Skeletal muscle satellite cell (primary cell): ENCODE measurements around the gene GNG10.
A peak's percentile ranks its signal among the peaks of the same experiment; 100 is the strongest.
"Not testable (repeated sequence)": the region's sequence is repeated elsewhere in the genome, so short reads cannot be mapped to it uniquely, and the experiment has no call there.

ENCODE experiments used
- H3K27me3 ChIP-seq: 2 replicates; pipeline ENCODE4 v1.7.0; 2013; ENCODE audit warnings: low read length; ENCODE audit not compliant: control insufficient read depth, insufficient read depth
- H3K36me3 ChIP-seq: 2 replicates; pipeline ENCODE4 v1.7.0; 2013; ENCODE audit warnings: mild to moderate bottlenecking, control low read depth, low read length; ENCODE audit not compliant: insufficient read depth
- H3K4me1 ChIP-seq: 2 replicates; pipeline ENCODE4 v1.7.0; 2013; ENCODE audit warnings: low read length; ENCODE audit not compliant: control insufficient read depth, insufficient read depth
- H3K4me2 ChIP-seq: 2 replicates; pipeline ENCODE4 v1.7.0; 2013; ENCODE audit warnings: mild to moderate bottlenecking, low read length
- H3K4me3 ChIP-seq: 2 replicates; pipeline ENCODE4 v1.7.0; 2013; ENCODE audit warnings: low read length
- H3K9ac ChIP-seq: 2 replicates; pipeline ENCODE4 v1.7.0; 2013; ENCODE audit warnings: mild to moderate bottlenecking, low read depth, low read length, moderate library complexity
- H3K9me3 ChIP-seq: replicated peaks from 2 replicates; pipeline ENCODE4 v1.7.0; 2013; ENCODE audit warnings: mild to moderate bottlenecking, control low read depth, low read length

GNG10 gene

DNA sequence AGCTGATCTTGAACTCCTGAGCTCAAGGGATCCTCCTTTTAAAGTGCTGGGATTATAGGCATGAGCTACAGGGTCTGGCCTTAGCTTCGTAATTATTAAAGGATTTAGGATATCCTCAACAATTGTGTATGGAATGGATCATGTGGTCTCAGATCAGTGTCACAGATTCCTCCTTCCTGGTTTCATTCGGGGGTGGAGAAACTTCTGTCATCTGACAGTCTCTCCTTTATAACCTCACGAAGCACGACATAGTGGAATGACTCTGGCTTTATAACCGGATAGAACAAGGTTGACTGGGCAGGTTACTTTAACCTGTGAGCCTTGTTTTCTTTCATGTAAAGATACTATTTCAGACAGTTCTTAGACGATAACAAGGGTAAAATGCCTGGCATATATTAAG lies 4.4 kb upstream of the GNG10 start:
- Histone ChIP-seq H3K9me3 (no peaks in the 10 kb centered on the region), H3K4me3 (no peak overlapping the region), H3K27me3 (no peaks in the 10 kb centered on the region), H3K4me2 (no peak overlapping the region), H3K36me3 (peaks cover 26% of the 10 kb centered on the region), H3K4me1 (no peaks in the 10 kb centered on the region), H3K9ac (no peak overlapping the region)

DNA sequence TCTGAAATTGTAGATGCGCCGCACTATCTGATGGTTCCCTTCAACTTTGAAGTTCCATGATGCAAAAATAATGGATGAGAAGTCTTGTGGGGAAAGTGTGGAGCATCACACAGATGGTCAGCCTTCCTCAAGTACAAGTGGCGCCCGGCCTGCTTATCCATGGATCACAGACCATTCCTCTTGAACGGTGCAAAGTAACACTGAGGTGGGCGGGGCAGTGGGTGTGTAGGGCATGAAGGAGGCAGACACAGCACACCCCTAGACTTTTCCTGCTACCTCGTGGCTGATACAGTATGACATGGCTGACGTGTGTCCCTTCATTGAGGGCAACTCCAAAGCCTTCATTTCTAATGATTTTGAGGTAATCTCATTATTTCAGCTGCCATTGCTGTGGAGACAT lies 2.5 kb upstream of the GNG10 start:
- Histone ChIP-seq H3K4me2 (no peak overlapping the region), H3K36me3 (peaks cover 14% of the 10 kb centered on the region), H3K27me3 (no peaks in the 10 kb centered on the region), H3K4me1 (peaks cover 11% of the 10 kb centered on the region), H3K9me3 (no peaks in the 10 kb centered on the region), H3K9ac (no peak overlapping the region), H3K4me3 (no peak overlapping the region)

- Histone ChIP-seq H3K27me3 (no peaks in the 10 kb centered on the region), H3K9ac (no peak overlapping the region), H3K4me1 (peaks cover 11% of the 10 kb centered on the region), H3K4me2 (no peak overlapping the region), H3K36me3 (peaks cover 13% of the 10 kb centered on the region), H3K4me3 (no peak overlapping the region), H3K9me3 (no peaks in the 10 kb centered on the region)
Observed at GRCh38 chr9:111659691-111660090, 1.7 kb upstream of the GNG10 start.

DNA sequence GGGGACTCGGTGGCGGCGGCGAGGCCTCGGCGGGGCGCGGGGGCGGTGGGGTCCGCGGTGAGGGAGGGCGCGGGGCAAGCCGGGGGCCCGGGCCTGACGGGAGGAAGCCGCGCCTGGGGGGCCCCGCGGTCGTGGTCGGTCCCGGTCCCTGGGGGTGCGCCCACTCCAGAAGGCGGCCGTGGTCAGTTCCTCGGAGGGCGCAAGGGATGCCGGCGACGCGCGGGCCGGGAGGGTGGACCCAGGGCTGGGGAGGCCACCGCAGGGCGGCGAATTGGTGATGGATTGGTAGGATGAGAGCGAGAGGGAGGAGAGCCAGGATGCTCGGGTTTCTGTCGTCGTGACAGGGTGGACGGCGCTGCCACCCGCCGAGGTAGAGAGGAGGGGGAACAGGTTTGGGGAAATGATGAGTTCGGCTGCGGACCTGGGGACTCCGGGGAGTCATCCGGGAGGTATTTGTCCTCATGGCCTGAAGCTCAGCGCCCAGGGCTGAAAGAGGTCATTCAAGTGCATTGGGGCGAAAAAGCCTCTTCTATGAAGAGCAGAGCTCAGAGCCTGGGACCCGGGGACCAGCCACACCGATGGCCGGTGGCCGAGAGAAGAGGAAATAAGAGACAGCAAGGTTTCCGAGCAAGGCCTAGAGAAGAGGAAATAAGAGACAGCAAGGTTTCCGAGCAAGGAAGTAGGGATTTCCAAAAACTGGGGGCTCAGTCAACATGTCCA lies 557 bp downstream of the GNG10 start:
- Histone ChIP-seq H3K4me3 (peak overlapping the region; percentile 95), H3K9me3 (no peaks in the 10 kb centered on the region), H3K27me3 (no peaks in the 10 kb centered on the region)

GRCh38 chr9:111662576-111663300 lies 1.3 kb downstream of the GNG10 start:
- H3K27me3 ChIP-seq = no peaks in the 10 kb centered on the region
- H3K9ac ChIP-seq = peak overlapping the region; percentile 77
- peaks cover 20% of the 10 kb centered on the region for H3K36me3 ChIP-seq
- H3K4me3 ChIP-seq = peak overlapping the region; percentile 95
- peaks cover 13% of the 10 kb centered on the region for H3K4me1 ChIP-seq
- peak overlapping the region; percentile 96 for H3K4me2 ChIP-seq
- no peaks in the 10 kb centered on the region for H3K9me3 ChIP-seq

More for the DNA sequence above, 557 bp downstream of the GNG10 start:
- Histone ChIP-seq H3K9ac (peak overlapping the region; percentile 77), H3K4me2 (peak overlapping the region; percentile 96), H3K4me1 (peaks cover 11% of the 10 kb centered on the region), H3K36me3 (peaks cover 13% of the 10 kb centered on the region)

DNA sequence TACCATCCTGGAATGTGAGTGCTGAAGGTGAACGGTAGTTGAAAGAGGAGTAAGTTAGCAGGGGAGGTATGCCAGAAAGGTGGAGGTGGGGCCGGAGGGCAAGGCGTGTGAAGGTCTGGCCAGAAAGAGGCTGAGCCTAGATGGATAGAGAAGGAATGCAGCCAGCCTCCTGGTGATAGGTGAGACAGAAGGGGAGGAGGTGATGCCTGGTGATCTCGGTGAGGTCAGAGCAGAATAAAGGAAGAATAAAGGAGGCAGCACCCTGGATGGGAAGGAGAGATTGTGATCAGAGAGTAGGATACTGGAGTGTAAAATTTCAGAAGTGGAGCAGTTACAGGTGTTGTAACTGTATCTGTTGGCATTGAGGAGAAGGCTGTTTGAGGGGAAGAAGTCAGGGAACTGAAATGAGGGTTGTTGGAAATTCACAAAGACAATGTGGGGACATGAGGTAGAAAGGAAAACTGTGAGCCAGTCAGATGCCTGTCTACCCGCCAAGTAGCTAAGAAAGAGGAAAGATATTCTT lies 2.0 kb downstream of the GNG10 start:
- H3K36me3 ChIP-seq = peaks cover 20% of the 10 kb centered on the region
- H3K9ac ChIP-seq = no peak overlapping the region
- H3K9me3 ChIP-seq = no peaks in the 10 kb centered on the region
- H3K4me1 ChIP-seq = peaks cover 16% of the 10 kb centered on the region
- no peaks in the 10 kb centered on the region for H3K27me3 ChIP-seq
- peak overlapping the region; percentile 96 for H3K4me2 ChIP-seq
- no peak overlapping the region for H3K4me3 ChIP-seq

GRCh38 chr9:111668026-111668573 lies 6.7 kb downstream of the GNG10 start:
- peaks cover 28% of the 10 kb centered on the region for H3K36me3 ChIP-seq
- no peaks in the 10 kb centered on the region for H3K9me3 ChIP-seq
- no peak overlapping the region for H3K4me3 ChIP-seq
- H3K9ac ChIP-seq = no peak overlapping the region
- peaks cover 6% of the 10 kb centered on the region for H3K4me1 ChIP-seq
- H3K27me3 ChIP-seq = no peaks in the 10 kb centered on the region
- H3K4me2 ChIP-seq = no peak overlapping the region

GRCh38 chr9:111668601-111669000 lies 7.2 kb downstream of the GNG10 start:
- not testable (repeated sequence) for H3K9me3 ChIP-seq, H3K27me3 ChIP-seq, H3K4me3 ChIP-seq, H3K4me2 ChIP-seq, H3K9ac ChIP-seq, H3K4me1 ChIP-seq
- peaks cover 28% of the 10 kb centered on the region for H3K36me3 ChIP-seq

DNA sequence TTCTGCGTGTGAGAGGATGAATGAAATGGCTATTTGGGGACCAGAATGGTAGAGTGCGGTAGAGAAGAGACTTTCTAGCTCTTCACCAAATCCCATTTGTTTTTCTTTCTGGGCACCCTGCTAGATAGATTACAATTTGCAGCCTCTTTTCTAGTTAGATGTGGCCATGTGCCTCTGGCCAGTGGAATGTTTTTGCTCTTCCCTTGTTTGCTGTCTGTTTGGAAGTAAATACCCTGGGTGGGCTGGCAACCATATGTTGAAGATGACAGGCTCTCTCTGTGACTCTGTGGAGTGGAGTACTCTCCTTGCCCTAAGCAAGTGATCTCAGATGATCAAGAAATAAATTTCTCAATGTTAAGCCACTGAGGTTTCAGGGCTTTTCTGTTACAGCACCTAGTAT lies 12.9 kb downstream of the GNG10 start:
- H3K4me2 ChIP-seq = no peak overlapping the region
- H3K4me1 ChIP-seq = no peaks in the 10 kb centered on the region
- no peaks in the 10 kb centered on the region for H3K9me3 ChIP-seq
- H3K4me3 ChIP-seq = no peak overlapping the region
- peaks cover 8% of the 10 kb centered on the region for H3K36me3 ChIP-seq
- H3K9ac ChIP-seq = no peak overlapping the region
- H3K27me3 ChIP-seq = no peaks in the 10 kb centered on the region

DNA sequence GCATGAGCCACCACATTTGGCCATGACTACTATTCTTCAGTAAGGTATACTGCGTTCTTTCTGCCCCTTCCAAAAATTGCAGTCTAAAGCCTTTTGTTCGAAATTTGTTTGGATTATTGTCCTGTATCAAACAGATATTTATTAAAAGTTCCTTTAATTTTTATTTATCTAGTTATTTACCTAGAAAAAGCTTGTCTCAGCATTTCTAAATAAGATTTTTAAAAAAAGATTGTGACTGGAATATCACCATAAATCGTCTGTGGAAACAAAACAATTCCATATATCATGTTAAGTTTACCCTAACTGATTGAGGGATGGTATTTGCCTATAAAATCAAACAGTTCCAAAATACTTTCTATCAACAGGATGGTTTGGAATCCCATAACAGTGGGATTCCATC lies 14.7 kb downstream of the GNG10 start:
- H3K4me3 ChIP-seq = no peak overlapping the region
- peaks cover 3% of the 10 kb centered on the region for H3K36me3 ChIP-seq
- no peaks in the 10 kb centered on the region for H3K4me1 ChIP-seq
- no peaks in the 10 kb centered on the region for H3K27me3 ChIP-seq
- H3K9ac ChIP-seq = no peak overlapping the region
- no peak overlapping the region for H3K4me2 ChIP-seq
- no peaks in the 10 kb centered on the region for H3K9me3 ChIP-seq

- no peak overlapping the region for H3K4me2 ChIP-seq
- H3K9me3 ChIP-seq = no peaks in the 10 kb centered on the region
- H3K36me3 ChIP-seq = peaks cover 2% of the 10 kb centered on the region
- no peaks in the 10 kb centered on the region for H3K4me1 ChIP-seq
- no peak overlapping the region for H3K9ac ChIP-seq
- no peaks in the 10 kb centered on the region for H3K27me3 ChIP-seq
- no peak overlapping the region for H3K4me3 ChIP-seq
Observed at GRCh38 chr9:111678293-111678692, 16.9 kb downstream of the GNG10 start.
